Measurements from ENCODE around the gene HOXA1.
"Not testable (repeated sequence)": the region's sequence is repeated elsewhere in the genome, so short reads cannot be mapped to it uniquely, and the experiment has no call there.

The HOXA1 gene

GRCh38 chr7:27091105-27091504, 4.7 kb downstream of the HOXA1 start:
- peak; percentile 34 for FAIRE-seq

DNA sequence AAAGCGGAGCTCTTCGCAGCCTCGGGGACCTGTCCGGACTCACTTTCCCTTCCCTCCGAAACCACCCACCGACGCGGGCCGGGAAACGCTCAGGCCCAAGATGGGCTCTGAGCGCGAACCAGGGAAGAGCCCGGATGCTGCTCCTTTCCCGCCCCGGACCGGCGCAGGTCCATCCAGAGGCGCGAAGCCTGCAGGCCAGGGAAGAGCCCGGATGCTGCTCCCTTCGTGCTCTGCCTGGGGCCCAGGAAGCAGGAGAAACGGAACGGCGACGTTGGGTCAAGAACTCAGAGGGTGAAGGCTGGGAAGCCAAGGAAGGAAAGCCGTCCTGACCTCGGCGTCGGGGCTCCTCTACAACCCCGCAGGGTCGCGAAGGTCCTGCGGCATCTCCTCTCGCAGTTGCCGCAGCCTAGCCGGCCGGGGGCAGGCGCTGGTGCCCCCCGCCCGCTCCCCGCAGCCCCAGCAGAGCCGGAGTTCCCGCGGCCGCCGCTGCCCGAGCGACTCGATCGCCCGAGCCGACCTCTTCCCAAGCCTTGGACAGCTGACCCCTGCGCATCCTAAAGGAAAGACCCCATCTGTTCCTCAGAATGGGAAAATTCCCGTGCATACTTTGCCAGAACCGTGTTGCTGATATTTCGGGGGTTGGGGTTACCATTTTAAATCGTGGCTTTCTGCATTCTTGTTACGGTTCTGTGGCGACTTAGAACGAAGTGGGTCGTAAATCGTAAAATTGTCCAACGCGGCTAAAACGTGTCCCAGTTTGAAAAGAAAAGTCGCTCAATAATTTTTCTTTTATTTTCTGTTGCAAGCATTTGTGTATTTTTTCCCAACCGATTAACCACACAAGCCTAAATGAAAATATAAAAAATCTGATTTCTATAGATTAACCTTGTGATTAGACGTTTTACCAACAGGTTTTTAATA, 7.5 kb downstream of the HOXA1 start:
- peak; percentile 58 for FAIRE-seq

GRCh38 chr7:27083646-27084045, 12.2 kb downstream of the HOXA1 start:
- FAIRE-seq, result no peak

DNA sequence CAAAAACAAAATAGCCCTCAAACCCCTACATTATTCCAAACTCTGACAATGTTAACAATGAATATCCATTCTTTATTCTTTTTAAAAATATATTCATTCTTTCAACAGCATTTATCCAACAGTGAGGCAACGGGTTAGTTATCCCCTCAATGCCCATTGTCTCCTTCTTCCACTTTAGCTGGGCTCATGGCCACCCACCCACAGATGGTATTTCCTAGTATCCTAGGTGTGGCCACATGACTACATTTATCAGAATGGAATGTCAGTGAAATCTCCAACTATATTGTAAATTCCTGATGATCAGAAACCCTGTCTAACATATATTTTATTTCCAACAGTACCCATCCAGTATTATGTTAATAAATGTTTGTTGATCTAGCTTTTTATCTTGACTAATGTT, 13.6 kb downstream of the HOXA1 start:
- FAIRE-seq, result no peak

- no peak for FAIRE-seq
Measured at GRCh38 chr7:27080844-27081436, 14.9 kb downstream of the HOXA1 start.

DNA sequence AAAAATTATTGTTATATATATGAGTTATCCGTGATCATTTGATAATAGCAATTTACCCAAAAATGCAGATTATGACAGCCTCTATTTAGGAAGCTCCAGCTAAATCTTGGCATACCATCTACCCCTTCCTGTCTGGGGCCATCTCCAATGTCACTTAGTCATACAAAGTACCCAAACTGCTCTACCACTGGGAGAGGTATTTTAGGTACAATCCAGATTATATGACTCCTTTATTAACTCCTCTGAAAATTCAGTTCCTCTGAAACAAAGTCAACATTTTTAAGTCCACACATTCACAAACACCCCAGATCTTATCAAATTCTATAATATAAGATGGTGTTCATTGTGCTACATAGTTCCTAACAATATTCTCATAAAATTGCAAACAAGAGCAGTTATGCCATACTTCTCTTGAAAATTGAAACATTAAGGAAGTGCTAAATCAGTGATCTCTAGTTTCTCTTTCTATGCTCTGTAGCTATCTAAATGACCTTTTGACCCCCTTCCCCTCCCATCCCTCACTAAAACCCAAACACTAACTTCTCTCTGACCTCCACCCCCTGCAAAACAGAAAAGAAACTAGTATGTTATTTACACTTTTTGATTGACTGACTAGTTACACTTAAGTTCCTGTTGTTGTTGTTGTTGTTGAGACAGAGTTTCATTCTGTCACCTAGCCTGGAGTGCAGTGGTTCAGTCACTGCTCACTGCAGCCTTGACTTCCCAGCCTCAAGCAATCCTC, 16.4 kb downstream of the HOXA1 start:
- FAIRE-seq, result no peak

- no peak for FAIRE-seq
Measured at GRCh38 chr7:27078616-27079233, 17.1 kb downstream of the HOXA1 start.

DNA sequence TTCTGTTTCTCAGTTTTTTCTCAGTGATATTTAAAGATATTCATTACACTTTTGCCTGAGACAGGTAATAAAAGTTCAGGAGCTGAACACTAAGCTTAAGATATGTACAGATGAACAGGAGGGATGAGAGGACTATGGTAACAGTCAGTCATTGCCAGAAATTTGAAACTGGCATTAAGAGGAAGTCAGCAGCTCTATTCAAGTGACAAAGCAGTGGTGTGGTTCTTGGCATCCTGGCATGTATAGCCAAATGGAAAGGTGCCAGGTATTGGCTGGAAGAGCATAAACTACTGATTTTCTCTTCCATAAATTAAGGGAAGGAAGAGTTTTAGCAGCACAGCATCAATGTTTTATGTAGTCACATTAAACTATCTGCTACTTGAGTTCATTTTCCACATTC, 22.7 kb downstream of the HOXA1 start:
- FAIRE-seq, result no peak

DNA sequence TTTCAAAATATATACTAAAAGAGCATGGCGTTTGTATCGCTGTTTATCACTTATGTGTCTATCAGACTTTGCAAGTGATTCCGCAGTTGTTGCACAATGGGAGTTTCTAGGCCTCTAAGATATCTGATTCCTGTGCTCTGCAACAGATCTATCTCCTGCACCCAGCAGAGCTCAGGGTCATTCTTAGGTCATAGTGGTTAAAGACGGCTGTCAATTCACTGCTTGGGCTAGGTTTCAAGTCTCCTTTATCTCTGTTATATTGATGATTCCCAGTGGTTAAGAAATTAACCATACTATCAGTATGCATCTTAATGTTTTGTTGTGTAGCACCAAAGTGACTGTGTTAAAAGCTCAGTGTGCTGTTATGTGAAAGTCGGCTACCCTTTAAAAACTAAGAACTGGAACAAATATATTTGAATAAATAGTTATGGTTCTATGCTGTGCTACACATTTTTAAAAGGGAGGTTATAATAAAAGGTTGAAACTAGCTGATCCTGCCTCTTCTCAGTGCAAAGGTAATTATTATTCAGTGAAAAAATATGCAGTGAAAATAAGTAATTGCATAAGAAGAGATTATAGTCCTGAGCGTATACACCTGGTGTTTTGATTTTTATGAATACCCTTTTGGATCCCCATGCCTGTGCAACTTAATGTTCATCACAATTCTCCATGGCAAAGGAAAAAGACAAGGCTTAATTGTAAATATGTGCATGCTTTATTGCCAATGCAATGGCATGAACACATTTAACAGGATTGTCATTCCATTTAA, 24.0 kb downstream of the HOXA1 start:
- peak; percentile 49 for FAIRE-seq

- no peak for FAIRE-seq
Measured at GRCh38 chr7:27068259-27068658, 27.5 kb downstream of the HOXA1 start.

GRCh38 chr7:27066148-27066547, 29.7 kb downstream of the HOXA1 start:
- no peak for FAIRE-seq

- no peak for FAIRE-seq
Measured at GRCh38 chr7:27065709-27066108, 30.1 kb downstream of the HOXA1 start.

GRCh38 chr7:27064661-27065060, 31.1 kb downstream of the HOXA1 start:
- FAIRE-seq, result peak; percentile 39

GRCh38 chr7:27064159-27064558, 31.6 kb downstream of the HOXA1 start:
- FAIRE-seq, result no peak

- FAIRE-seq, result no peak
Measured at GRCh38 chr7:27062946-27063345, 32.9 kb downstream of the HOXA1 start.

GRCh38 chr7:27053153-27053552, 42.6 kb downstream of the HOXA1 start:
- no peak for FAIRE-seq

GRCh38 chr7:27051451-27051850, 44.3 kb downstream of the HOXA1 start:
- FAIRE-seq, result no peak

DNA sequence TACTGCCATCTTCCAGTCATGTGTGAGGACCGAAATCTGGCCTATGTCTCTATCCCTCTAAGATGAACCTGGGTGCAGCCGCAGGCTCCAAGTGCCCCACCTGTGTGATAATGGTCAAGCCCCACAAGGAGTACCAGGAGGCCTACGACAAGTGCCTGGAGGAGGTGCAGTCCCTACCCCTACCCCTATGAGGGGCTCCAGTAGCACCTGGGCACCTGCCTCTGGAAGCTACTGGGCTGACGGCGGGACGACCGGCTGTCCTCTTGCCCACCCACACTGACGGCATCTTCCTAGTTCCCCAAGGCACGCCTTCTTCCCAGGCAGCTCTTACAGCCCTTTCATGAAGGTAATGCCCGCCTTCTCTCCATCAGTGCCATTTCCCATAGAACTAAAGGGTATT, 47.4 kb downstream of the HOXA1 start:
- FAIRE-seq, result no peak

- peak; percentile 60 for FAIRE-seq
Measured at GRCh38 chr7:27046854-27047549, 48.8 kb downstream of the HOXA1 start.

GRCh38 chr7:27045972-27046371, 49.8 kb downstream of the HOXA1 start:
- FAIRE-seq, result not testable (repeated sequence)

DNA sequence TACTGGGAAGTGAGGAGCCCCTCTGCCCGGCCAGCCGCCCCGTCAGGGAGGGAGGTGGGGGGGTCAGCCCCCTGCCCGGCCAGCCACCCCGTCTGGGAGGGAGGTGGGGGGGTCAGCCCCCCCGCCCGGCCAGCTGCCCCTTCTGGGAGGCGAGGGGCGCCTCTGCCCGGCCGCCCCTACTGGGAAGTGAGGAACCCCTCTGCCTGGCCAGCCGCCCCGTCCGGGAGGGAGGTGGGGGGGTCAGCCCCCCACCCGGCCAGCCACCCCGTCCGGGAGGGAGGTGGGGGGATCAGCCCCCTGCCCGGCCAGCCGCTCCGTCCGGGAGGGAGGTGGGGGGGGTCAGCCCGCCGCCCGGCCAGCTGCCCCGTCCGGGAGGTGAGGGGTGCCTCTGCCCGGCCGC, 50.7 kb downstream of the HOXA1 start:
- not testable (repeated sequence) for FAIRE-seq
